Muscle of leg (tissue), 11 donors: ENCODE results near the gene LRIT2. TPM values are rescaled to one million over a fixed set of nuclear protein-coding genes. Genes with fewer than 3 reads are reported as not detected.

Experiments used
- DNase-seq: peaks from one replicate; pipeline ENCODE4 v3.0.0; 2013
- H3K27ac ChIP-seq: one replicate; pipeline ENCODE4 v1.5.1; 2013; ENCODE audit warnings: mild to moderate bottlenecking, low read length, control low read depth
- H3K27me3 ChIP-seq: one replicate; pipeline ENCODE4 v1.6.1; 2013; ENCODE audit warnings: low read length; ENCODE audit not compliant: control insufficient read depth, insufficient read depth
- H3K36me3 ChIP-seq: one replicate; pipeline ENCODE4 v1.6.1; 2013; ENCODE audit warnings: low read length; ENCODE audit not compliant: control insufficient read depth, insufficient read depth
- H3K4me1 ChIP-seq: one replicate; pipeline ENCODE4 v1.6.1; 2013; ENCODE audit warnings: low read length; ENCODE audit not compliant: control insufficient read depth, insufficient read depth
- H3K4me3 ChIP-seq: one replicate; pipeline ENCODE4 v1.5.1; 2013; ENCODE audit warnings: low read length, control low read depth
- H3K9me3 ChIP-seq: replicated peaks from 2 replicates; pipeline ENCODE4 v1.6.1; 2013; ENCODE audit warnings: low read depth, low read length; ENCODE audit not compliant: control insufficient read depth
- WGBS: methylation state at CpG from one replicate; pipeline ENCODE4 v1.1.5; 2013; ENCODE audit warnings: missing lambda C conversion rate; ENCODE audit not compliant: insufficient coverage; 5-methylcytosine and 5-hydroxymethylcytosine counted together
- polyA plus RNA-seq, 8 donors: library from polyadenylated mRNA; unstranded; fragments of 120-200 nt; gene quantifications; one replicate each; pipeline versions ENCODE4 v1.2.1 to v1.2.3, GENCODE V29; 2013; ENCODE audit warnings: inconsistent platforms in 1 of 8, low replicate concordance in 1 of 8; ENCODE audit not compliant: insufficient read length in 8 of 8, insufficient read depth in 1 of 8
- total RNA-seq: library from RNA; stranded (reverse); fragments of 120-200 nt; gene quantifications from one replicate; pipeline ENCODE4 v1.2.4, GENCODE V29; 2013

The LRIT2 gene
- total and polyA plus RNA-seq, 9 donors = not detected

- Histone ChIP-seq H3K4me3 (no peak overlapping the region), H3K4me1 (no peaks in the 10 kb centered on the region), H3K27me3 (no peaks in the 10 kb centered on the region), H3K27ac (no peak overlapping the region), H3K9me3 (no peaks in the 10 kb centered on the region), H3K36me3 (no peaks in the 10 kb centered on the region)
- 60% methylated on average over 1 of the region's 3 CpGs for WGBS
- DNase-seq = no peak
Observed at GRCh38 chr10:84226616-84227015, 1.3 kb upstream of the LRIT2 start.

- H3K4me1 ChIP-seq = no peaks in the 10 kb centered on the region
- no peaks in the 10 kb centered on the region for H3K9me3 ChIP-seq
- H3K4me3 ChIP-seq = no peak overlapping the region
- no peak overlapping the region for H3K27ac ChIP-seq
- WGBS = 67% methylated on average over 4 of the region's 6 CpGs
- peak; percentile 37 for DNase-seq
- no peaks in the 10 kb centered on the region for H3K27me3 ChIP-seq
- no peaks in the 10 kb centered on the region for H3K36me3 ChIP-seq
Observed at GRCh38 chr10:84224411-84225028, 824 bp downstream of the LRIT2 start.

DNA sequence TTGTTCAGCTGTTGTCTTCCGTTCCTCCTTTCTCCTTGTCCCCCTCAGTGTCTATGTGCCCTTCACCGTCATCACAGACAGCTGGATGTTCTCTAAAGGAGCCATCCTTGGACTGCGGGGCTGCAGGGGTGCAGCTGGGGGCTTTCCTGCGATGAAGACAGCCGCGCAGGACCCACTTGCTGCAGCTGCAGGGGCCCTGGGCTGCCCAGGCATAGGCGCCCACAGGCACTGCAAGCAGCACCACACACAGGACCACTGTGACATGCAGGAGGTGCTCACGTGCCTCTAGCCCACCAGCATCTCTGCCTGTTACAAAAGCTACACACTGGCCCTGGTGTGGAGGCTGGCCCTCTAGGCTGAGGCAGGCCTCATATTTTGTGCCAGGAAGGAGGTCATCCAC lies 3.4 kb downstream of the LRIT2 start:
- no peaks in the 10 kb centered on the region for H3K4me1 ChIP-seq
- no peak for DNase-seq
- H3K36me3 ChIP-seq = no peaks in the 10 kb centered on the region
- no peak overlapping the region for H3K27ac ChIP-seq
- H3K4me3 ChIP-seq = no peak overlapping the region
- no peaks in the 10 kb centered on the region for H3K27me3 ChIP-seq
- H3K9me3 ChIP-seq = no peaks in the 10 kb centered on the region
- 82% methylated on average over 8 of the region's 8 CpGs for WGBS

DNA sequence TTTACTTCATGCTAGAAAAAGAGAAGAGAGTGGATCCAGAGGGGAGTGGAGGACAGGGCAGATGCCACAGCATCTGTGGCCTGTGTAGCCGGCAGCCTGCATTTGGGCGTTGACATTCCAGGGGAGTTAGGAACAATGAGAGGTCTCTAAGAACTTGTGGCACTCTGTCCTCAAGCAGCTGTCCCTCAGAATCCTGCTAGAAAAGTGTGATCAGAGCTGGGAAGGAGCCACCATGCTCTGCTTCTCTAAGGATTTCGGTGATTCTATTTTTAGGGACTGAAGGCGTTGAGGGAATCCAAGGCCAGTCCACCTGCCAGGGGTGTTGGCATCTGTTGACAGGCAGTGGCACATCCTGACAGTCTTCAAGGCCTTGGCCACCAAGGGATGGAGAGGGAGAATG lies 7.6 kb downstream of the LRIT2 start:
- Histone ChIP-seq H3K36me3 (no peaks in the 10 kb centered on the region), H3K9me3 (no peaks in the 10 kb centered on the region), H3K4me3 (no peak overlapping the region), H3K27me3 (peaks cover 2% of the 10 kb centered on the region), H3K4me1 (no peaks in the 10 kb centered on the region), H3K27ac (no peak overlapping the region)
- DNase-seq = peak; percentile 30
- 82% methylated on average over 4 of the region's 4 CpGs for WGBS

DNA sequence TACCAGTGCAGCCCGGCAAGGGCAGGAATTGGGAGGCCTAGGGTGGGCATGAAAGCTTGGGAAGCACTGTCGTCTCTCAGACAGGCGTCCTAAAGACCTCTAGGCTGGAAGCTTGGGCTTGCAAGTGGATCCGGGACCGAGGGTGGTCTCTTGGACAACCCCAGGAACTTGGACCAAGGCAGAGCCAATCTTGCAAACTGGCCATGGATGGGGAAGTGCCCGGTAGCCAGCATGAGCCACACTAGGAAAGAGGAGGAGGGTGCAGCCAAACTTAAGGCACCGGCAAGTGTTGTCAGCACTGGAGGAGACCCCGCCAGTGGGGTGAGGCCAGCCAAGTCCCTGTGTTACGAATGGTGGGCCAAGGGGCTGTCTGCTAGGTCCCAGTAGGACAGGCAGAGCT lies 8.5 kb downstream of the LRIT2 start:
- 78% methylated on average over 8 of the region's 9 CpGs for WGBS
- Histone ChIP-seq H3K9me3 (no peaks in the 10 kb centered on the region), H3K36me3 (no peaks in the 10 kb centered on the region), H3K4me3 (no peak overlapping the region), H3K27me3 (peaks cover 2% of the 10 kb centered on the region), H3K4me1 (no peaks in the 10 kb centered on the region), H3K27ac (no peak overlapping the region)
- no peak for DNase-seq

DNA sequence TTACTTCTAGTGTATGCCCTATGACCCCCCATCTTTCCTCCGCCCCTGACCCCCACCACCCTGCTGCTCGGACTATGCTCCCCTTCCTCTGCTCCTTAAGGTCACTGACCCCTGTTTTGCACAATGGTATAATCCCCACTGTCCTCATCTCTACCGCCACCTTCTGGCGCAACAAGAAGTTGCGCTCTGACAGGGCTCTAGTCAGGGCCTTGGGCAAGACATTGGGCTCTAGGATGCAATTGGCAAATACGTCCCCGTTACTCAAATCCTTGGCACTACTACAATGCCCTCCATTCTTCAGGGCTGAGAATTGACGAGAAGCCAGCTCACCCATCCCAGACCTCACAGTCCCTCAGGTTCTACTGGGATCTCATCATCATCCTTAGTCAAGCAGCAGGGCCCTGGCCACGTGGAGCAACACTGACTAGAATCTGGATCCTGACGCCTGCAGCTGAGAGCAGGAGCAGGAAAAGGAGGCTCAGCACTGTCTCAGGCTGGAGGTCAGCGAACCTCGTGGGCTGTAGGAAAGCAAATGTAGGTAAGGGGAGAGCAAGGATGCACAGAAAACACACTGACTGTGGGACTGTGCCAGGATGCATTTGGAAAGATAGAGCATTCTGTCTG lies 10.6 kb downstream of the LRIT2 start:
- no peak overlapping the region for H3K4me3 ChIP-seq
- no peak for DNase-seq
- WGBS = 50% methylated on average over 11 of the region's 12 CpGs
- H3K27ac ChIP-seq = no peak overlapping the region
- peaks cover 2% of the 10 kb centered on the region for H3K27me3 ChIP-seq
- no peaks in the 10 kb centered on the region for H3K4me1 ChIP-seq
- no peaks in the 10 kb centered on the region for H3K36me3 ChIP-seq
- H3K9me3 ChIP-seq = no peaks in the 10 kb centered on the region

- H3K27me3 ChIP-seq = peaks cover 2% of the 10 kb centered on the region
- no peaks in the 10 kb centered on the region for H3K9me3 ChIP-seq
- 71% methylated on average over 25 of the region's 25 CpGs for WGBS
- DNase-seq = no peak
- no peaks in the 10 kb centered on the region for H3K4me1 ChIP-seq
- no peak overlapping the region for H3K4me3 ChIP-seq
- no peaks in the 10 kb centered on the region for H3K36me3 ChIP-seq
- no peak overlapping the region for H3K27ac ChIP-seq
Observed at GRCh38 chr10:84214046-84214572, 11.2 kb downstream of the LRIT2 start.

DNA sequence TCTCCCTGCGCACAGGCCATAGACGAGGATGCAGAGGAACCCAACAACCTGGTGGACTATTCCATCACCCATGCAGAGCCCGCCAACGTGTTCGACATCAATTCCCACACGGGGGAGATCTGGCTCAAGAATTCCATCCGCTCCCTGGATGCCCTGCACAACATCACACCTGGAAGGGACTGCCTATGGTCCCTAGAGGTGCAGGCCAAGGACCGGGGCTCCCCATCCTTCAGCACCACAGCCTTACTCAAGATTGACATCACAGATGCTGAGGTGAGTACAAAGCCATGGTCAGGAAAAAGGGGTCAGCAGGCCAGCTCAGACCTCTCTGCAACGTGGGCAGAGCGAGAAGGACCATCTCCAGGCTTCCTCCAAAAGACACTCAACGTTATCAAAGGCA lies 12.3 kb downstream of the LRIT2 start:
- Histone ChIP-seq H3K36me3 (no peaks in the 10 kb centered on the region), H3K9me3 (no peaks in the 10 kb centered on the region), H3K27ac (no peak overlapping the region), H3K27me3 (peaks cover 2% of the 10 kb centered on the region), H3K4me1 (no peaks in the 10 kb centered on the region), H3K4me3 (no peak overlapping the region)
- WGBS = 87% methylated on average over 9 of the region's 11 CpGs
- no peak for DNase-seq

DNA sequence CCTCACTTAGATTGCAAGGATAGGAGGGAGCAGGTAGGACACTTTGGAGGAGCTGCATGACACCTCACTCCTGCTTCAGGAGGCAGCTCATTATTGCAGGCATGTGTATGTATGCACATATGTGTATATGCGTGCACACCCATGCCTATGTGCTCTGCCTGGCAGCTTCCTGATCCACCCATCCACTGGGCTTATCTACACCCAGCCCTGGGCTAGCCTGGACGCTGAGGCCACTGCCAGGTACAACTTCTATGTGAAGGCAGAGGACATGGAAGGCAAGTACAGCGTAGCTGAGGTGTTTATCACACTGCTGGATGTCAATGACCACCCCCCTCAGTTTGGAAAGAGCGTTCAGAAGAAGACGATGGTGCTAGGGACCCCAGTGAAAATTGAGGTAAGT lies 13.3 kb downstream of the LRIT2 start:
- H3K36me3 ChIP-seq = no peaks in the 10 kb centered on the region
- H3K27ac ChIP-seq = no peak overlapping the region
- H3K9me3 ChIP-seq = no peaks in the 10 kb centered on the region
- H3K27me3 ChIP-seq = peaks cover 2% of the 10 kb centered on the region
- no peaks in the 10 kb centered on the region for H3K4me1 ChIP-seq
- WGBS = 100% methylated on average over 2 of the region's 5 CpGs
- H3K4me3 ChIP-seq = no peak overlapping the region
- no peak for DNase-seq

- no peaks in the 10 kb centered on the region for H3K9me3 ChIP-seq
- WGBS = 86% methylated on average over 2 of the region's 2 CpGs
- H3K27me3 ChIP-seq = peaks cover 2% of the 10 kb centered on the region
- H3K4me1 ChIP-seq = no peaks in the 10 kb centered on the region
- no peak overlapping the region for H3K4me3 ChIP-seq
- no peak for DNase-seq
- no peak overlapping the region for H3K27ac ChIP-seq
- H3K36me3 ChIP-seq = no peaks in the 10 kb centered on the region
Observed at GRCh38 chr10:84211566-84211965, 13.8 kb downstream of the LRIT2 start.
